ENCODE data around the gene MSL3B.

DNA sequence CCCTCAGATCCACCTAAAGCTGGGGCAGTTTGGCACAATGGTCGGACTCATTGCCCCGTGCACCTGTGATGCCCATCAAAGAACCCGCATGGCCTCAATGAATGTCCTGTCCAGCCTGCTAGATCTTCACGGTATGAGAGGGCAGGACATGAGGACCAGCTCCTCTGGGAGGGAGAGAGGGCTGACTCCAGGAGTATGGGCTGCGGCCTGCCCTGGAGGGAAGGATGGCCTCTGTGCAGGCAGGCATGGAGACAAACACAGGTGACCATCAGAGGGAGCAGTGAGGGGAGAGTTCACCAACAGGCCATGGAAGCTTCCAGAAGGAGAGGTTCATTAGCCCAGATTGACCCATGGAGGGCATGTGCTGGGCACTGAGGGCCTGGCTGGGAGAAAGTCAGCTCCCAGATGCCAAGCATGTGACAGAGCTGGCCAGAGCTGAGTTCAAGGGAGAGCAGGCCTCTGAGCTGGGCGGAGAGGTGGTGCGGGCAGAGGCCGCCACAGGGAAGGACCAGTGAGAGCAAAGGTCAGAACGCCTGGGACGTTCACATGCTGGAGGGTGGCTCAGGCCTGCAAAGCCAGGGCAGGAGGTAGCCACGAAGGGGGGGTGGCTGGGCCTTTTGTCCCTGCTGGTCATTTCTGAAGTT, 50.1 kb downstream of the MSL3B start:
- TF ChIP-seq EP300 (IDR thresholded peaks at IDR 0.05; ENCODE audit: low read depth) = no peak
- TF ChIP-seq, protein P1, sequence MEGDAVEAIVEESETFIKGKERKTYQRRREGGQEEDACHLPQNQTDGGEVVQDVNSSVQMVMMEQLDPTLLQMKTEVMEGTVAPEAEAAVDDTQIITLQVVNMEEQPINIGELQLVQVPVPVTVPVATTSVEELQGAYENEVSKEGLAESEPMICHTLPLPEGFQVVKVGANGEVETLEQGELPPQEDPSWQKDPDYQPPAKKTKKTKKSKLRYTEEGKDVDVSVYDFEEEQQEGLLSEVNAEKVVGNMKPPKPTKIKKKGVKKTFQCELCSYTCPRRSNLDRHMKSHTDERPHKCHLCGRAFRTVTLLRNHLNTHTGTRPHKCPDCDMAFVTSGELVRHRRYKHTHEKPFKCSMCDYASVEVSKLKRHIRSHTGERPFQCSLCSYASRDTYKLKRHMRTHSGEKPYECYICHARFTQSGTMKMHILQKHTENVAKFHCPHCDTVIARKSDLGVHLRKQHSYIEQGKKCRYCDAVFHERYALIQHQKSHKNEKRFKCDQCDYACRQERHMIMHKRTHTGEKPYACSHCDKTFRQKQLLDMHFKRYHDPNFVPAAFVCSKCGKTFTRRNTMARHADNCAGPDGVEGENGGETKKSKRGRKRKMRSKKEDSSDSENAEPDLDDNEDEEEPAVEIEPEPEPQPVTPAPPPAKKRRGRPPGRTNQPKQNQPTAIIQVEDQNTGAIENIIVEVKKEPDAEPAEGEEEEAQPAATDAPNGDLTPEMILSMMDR (IDR thresholded peaks at IDR 0.05) = no peak

All from transverse colon (tissue), 3 donors.